Naive B cell (primary cell): ENCODE results near the gene TESMIN. TPM values are rescaled to one million over a fixed set of nuclear protein-coding genes. Genes with fewer than 3 reads are reported as not detected.
A peak's percentile ranks its signal among the peaks of the same experiment; 100 is the strongest.

Experiments
- ATAC-seq, 2 donors: fragments of 150-1000 bp; cut with Tn5 transposase; 2 replicates each; pipeline ENCODE4 v1.10.0; 2021; ENCODE audit warnings: low read depth in 2 of 2, mild to moderate bottlenecking in 2 of 2, moderate library complexity in 2 of 2
- DNase-seq: peaks from one replicate; pipeline ENCODE4 v3.0.0; 2022
- H3K27ac Mint-ChIP-seq, 6 donors: one replicate each; pipeline ENCODE4 v1.8.0; 2020 to 2022; ENCODE audit warnings: mild to moderate bottlenecking in 6 of 6, mixed read lengths in 6 of 6, moderate library complexity in 5 of 6, inconsistent platforms in 2 of 6
- H3K27me3 Mint-ChIP-seq, 3 donors: one replicate each; pipeline ENCODE4 v1.8.0; 2021 to 2022; ENCODE audit warnings: mixed read lengths in 3 of 3, mild to moderate bottlenecking in 1 of 3
- H3K36me3 Mint-ChIP-seq, 2 donors: one replicate each; pipeline ENCODE4 v1.8.0; 2020 to 2022; ENCODE audit warnings: mixed read lengths in 2 of 2, inconsistent platforms in 1 of 2, mild to moderate bottlenecking in 1 of 2
- H3K4me1 Mint-ChIP-seq, 3 donors: one replicate each; pipeline ENCODE4 v1.8.0; 2020 to 2022; ENCODE audit warnings: mixed read lengths in 3 of 3, inconsistent platforms in 1 of 3, mild to moderate bottlenecking in 1 of 3, moderate library complexity in 1 of 3
- H3K4me3 Mint-ChIP-seq, 8 donors: one replicate each; pipeline ENCODE4 v1.8.0; 2020 to 2022; ENCODE audit warnings: mild to moderate bottlenecking in 8 of 8, mixed read lengths in 8 of 8, moderate library complexity in 8 of 8, inconsistent platforms in 2 of 8
- H3K9me3 Mint-ChIP-seq, 7 donors: one replicate each; pipeline ENCODE4 v1.8.0; 2020 to 2022; ENCODE audit warnings: mixed read lengths in 7 of 7, mild to moderate bottlenecking in 5 of 7, inconsistent platforms in 2 of 7, moderate library complexity in 1 of 7
- polyA plus RNA-seq, 6 donors: library from polyadenylated mRNA; unstranded; fragments of 300-500 nt; fragmentation: Illumina TruSeq; gene quantifications; one replicate each; pipeline ENCODE4 v1.2.3, GENCODE V29; 2021; ENCODE audit warnings: low read depth in 6 of 6

TESMIN gene
- polyA plus RNA-seq, 6 donors from 2014 or later, result 0.61 to 2.5 (median 1.7) TPM; not detected in 1

GRCh38 chr11:68690671-68691401 lies 60.5 kb downstream of the TESMIN start:
- peaks cover 39 to 87% (median 84%) of the 10 kb centered on the region in 3 donors for H3K27me3 Mint-ChIP-seq
- no peak for DNase-seq
- no peak overlapping the region for H3K4me3 Mint-ChIP-seq
- no peak overlapping the region for H3K27ac Mint-ChIP-seq
- H3K9me3 Mint-ChIP-seq, result peaks cover 0 to 12% (median 3%) of the 10 kb centered on the region in 7 donors
- H3K4me1 Mint-ChIP-seq, result peaks cover 0 to under 1% (median 0%) of the 10 kb centered on the region in 3 donors
- H3K36me3 Mint-ChIP-seq, result peaks cover 0 to 8% of the 10 kb centered on the region in 2 donors
- no peak for ATAC-seq

DNA sequence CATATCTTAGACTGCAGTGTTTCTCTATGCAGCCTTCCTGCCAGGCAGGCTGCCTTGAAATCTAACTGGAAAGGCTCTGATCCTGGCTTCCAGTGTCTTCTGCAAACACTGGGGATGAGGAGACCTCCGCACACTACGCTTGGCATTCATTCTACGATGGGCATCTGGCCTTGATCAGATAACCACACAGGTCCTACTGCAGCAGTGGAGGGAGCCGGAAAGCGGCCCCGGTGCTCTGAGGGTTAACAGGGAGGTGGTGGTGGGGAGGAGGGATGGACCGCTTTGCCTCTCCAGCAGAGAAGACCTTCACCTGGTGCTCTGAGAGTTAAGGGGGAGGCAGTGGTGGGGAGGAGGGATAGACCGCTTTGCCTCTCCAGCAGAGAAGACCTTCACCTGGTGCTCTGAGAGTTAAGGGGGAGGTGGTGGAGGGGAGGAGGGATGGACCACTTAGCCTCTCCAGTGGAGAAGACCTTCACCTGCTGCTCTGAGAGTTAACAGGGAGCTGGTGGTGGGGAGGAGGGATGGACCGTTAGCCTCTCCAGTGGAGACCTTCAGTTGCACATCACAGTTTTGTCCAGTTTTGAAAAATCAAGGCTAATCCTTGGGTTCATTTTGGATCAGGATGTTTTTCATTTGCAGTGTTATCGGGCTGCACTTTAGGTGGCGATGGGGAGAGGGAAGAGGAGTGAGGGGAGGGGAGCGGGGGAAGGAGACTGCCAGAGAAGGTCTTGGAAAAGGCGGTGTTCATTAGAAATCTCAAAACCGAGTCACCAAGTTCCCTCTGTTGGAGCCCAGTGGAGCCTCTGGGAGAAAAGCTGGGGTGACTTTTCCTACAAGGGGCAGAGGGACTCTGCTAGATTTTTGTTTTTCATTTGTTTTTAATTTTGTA lies 61.3 kb downstream of the TESMIN start:
- H3K27ac Mint-ChIP-seq, result no peak overlapping the region

GRCh38 chr11:68688881-68689280 lies 62.4 kb downstream of the TESMIN start:
- H3K4me3 Mint-ChIP-seq, result no peak overlapping the region

More for the DNA sequence above, 61.3 kb downstream of the TESMIN start:
- Mint-ChIP-seq H3K4me1 (peaks cover 0 to 3% (median 0%) of the 10 kb centered on the region in 3 donors), H3K36me3 (peaks cover 0 to 8% of the 10 kb centered on the region in 2 donors), H3K4me3 (peak overlapping the region in 1 of 8 donors; percentile 66), H3K9me3 (peaks cover 0 to 4% (median 0%) of the 10 kb centered on the region in 7 donors), H3K27me3 (peaks cover 32 to 87% (median 84%) of the 10 kb centered on the region in 3 donors)
- DNase-seq (no peak), ATAC-seq (no peak)

DNA sequence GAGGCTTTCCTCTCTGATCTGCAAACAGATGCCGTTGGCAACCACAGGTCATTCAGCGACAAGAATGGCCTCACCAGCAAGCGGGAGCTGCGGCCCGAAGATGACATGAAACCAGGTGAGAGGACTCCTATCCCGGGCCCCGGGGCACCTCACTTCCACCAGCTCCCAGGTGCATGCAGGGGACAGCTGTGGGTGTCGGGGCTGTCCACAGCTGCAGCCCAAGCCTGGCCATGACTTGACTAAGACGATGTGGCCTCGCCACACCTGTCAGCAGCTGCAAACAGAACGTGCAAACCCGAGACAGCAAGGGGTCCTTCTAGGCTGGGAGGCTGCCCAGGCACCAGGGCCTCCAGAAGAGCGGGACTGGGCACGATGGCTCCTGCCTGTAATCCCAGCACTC lies 63.3 kb downstream of the TESMIN start:
- no peak for DNase-seq
- Mint-ChIP-seq H3K4me3 (no peak overlapping the region), H3K27me3 (peaks cover 26 to 76% (median 75%) of the 10 kb centered on the region in 3 donors), H3K9me3 (peaks cover 0 to 2% (median 0%) of the 10 kb centered on the region in 7 donors), H3K4me1 (peaks cover 0 to 3% (median 0%) of the 10 kb centered on the region in 3 donors), H3K36me3 (peaks cover 0 to 8% of the 10 kb centered on the region in 2 donors), H3K27ac (peak overlapping the region in 2 of 6 donors; percentile 30 to 60)
- no peak for ATAC-seq

More at GRCh38 chr11:68688881-68689280, 62.4 kb downstream of the TESMIN start:
- no peak for DNase-seq
- no peak for ATAC-seq
- Mint-ChIP-seq H3K4me1 (peaks cover 0 to 3% (median 0%) of the 10 kb centered on the region in 3 donors), H3K36me3 (peaks cover 0 to 8% of the 10 kb centered on the region in 2 donors), H3K9me3 (peaks cover 0 to 2% (median 0%) of the 10 kb centered on the region in 7 donors), H3K27ac (no peak overlapping the region), H3K27me3 (peaks cover 27 to 77% (median 76%) of the 10 kb centered on the region in 3 donors)

DNA sequence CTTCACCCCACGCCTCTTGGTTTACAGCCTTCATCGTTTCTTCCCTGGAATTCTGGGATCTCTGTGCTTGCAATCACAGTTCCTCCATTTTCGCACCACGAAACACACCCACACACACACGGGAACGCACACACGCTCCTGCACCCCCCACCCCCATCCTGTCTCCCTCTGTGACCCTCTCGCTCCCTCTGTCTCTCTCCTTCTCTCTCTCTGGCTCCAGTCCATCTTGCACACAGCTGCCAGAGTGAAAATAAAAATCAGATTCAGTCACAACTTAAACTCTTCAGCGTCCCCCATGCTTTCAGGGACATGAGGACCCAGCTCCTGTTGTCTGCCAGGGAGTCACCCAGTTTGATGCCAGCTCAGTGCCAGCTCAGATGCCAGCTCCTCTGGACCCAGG lies 64.0 kb downstream of the TESMIN start:
- Mint-ChIP-seq H3K36me3 (peaks cover 0 to 8% of the 10 kb centered on the region in 2 donors), H3K9me3 (peaks cover 0 to 2% (median 0%) of the 10 kb centered on the region in 7 donors), H3K4me1 (peaks cover 0 to 3% (median 0%) of the 10 kb centered on the region in 3 donors), H3K4me3 (peak overlapping the region in 1 of 8 donors; percentile 39), H3K27ac (no peak overlapping the region), H3K27me3 (peaks cover 32 to 76% (median 76%) of the 10 kb centered on the region in 3 donors)
- ATAC-seq (no peak), DNase-seq (no peak)

GRCh38 chr11:68686486-68686885 lies 64.8 kb downstream of the TESMIN start:
- peaks cover 35 to 80% (median 79%) of the 10 kb centered on the region in 3 donors for H3K27me3 Mint-ChIP-seq
- ATAC-seq (no peak), DNase-seq (no peak)
- H3K27ac Mint-ChIP-seq, result no peak overlapping the region
- peak overlapping the region in 3 of 8 donors; percentile 37 to 73 (median 46) for H3K4me3 Mint-ChIP-seq
- peaks cover 0 to 3% (median 0%) of the 10 kb centered on the region in 3 donors for H3K4me1 Mint-ChIP-seq
- peaks cover 0 to 8% of the 10 kb centered on the region in 2 donors for H3K36me3 Mint-ChIP-seq
- H3K9me3 Mint-ChIP-seq, result peaks cover 0 to 2% (median 0%) of the 10 kb centered on the region in 7 donors

DNA sequence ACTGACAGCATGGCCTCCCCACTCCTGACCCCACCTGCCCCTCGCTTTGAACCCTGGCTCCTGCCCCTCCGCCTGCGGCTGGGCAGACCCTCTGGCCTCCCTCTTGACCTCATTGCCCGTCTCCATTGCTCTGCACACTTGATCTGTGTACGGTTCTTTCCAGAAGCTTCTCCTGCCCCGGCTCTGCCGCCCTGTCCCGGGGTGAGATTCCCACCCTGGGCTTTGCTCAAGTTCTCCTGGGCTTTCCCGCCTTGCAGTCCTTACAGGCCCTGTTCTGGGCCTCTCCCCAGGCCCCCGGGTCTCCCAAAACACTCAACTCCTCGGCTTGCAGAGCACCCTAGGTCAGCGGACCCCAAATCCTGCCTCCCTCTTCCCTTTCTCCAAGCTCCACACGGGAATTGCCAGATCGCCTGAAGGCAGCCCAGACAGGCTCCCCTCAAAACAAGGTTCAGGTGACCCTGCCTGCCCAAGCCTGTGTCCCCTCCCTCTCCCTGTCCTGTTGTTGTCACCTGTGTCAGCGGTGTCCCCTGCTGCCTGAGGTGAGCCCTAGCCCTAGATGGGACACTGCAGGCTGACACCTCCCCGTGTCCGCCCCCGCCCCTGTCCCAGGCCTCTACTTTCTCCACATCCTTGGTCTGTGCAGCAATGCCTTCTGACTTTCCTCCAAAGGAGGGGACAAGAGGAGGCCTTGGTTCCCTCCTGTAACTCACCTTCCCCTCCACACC lies 65.5 kb downstream of the TESMIN start:
- no peak for ATAC-seq
- Mint-ChIP-seq H3K27me3 (peaks cover 31 to 78% (median 76%) of the 10 kb centered on the region in 3 donors), H3K4me3 (peak overlapping the region in 2 of 8 donors; percentile 46 to 73), H3K4me1 (peaks cover 0 to 3% (median 0%) of the 10 kb centered on the region in 3 donors), H3K36me3 (peaks cover 0 to 8% of the 10 kb centered on the region in 2 donors), H3K9me3 (peaks cover 0 to 2% (median 0%) of the 10 kb centered on the region in 7 donors), H3K27ac (no peak overlapping the region)
- no peak for DNase-seq

DNA sequence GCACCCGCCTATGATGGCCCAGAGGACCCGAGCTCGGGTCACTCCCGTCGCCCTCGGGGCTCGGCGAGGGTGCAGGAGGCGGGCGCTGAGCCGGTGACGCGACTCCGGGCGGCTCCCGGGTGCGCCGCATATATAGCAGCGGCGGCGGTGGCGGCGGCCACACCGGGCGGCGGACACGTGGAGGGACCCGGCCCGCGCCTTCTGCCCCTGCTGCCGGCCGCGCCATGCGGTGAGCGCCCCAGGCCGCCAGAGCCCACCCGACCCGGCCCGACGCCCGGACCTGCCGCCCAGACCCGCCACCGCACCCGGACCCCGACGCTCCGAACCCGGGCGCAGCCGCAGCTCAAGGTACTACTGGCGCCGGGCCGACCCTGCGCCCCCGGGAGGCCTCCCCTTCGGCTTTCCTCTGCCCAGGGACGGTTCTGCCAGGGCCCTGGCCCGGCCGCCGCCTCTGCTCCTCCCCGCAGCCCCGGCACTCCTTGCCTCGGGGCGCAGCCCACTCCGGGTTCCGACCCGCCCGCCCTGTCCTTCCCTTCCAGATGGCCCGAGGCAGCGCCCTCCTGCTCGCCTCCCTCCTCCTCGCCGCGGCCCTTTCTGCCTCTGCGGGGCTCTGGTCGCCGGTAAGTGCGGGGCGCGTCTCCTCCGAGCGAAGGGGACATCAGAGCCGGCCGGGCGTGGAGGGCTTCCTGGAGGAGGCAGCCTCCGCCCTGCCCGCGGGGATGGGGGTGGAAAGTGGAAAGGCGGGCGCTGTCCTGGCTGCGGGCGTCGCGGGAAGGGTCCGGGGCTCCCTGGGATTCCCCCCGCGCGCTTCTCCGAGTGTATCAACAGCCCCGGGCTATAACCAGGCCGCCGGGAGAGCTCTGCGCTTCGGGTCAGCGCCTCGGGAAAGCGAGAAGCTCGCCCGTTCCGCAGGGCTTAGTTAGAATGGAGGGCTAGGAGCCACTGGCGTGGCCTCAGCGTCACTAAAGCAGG lies 66.6 kb downstream of the TESMIN start, which contains the start of gene GAL:
TSS of gene GAL (plus strand) at position 160 of the 972 bp plus-strand sequence. CDS start at position 540, 380 bp downstream.
- Mint-ChIP-seq H3K27me3 (peaks cover 31 to 71% (median 70%) of the 10 kb centered on the region in 3 donors), H3K9me3 (peaks cover 0 to 2% (median 0%) of the 10 kb centered on the region in 7 donors), H3K4me1 (peaks cover 0 to 3% (median 0%) of the 10 kb centered on the region in 3 donors), H3K4me3 (peak within 1 kb of the TSS in 3 of 8 donors; percentile 12 to 40 (median 36)), H3K36me3 (peaks cover 0 to 8% of the 10 kb centered on the region in 2 donors), H3K27ac (no peak within 1 kb of the TSS)
- DNase-seq (no peak), ATAC-seq (no peak)

GRCh38 chr11:68683536-68684384 lies 67.6 kb downstream of the TESMIN start:
- no peak overlapping the region for H3K4me3 Mint-ChIP-seq

DNA sequence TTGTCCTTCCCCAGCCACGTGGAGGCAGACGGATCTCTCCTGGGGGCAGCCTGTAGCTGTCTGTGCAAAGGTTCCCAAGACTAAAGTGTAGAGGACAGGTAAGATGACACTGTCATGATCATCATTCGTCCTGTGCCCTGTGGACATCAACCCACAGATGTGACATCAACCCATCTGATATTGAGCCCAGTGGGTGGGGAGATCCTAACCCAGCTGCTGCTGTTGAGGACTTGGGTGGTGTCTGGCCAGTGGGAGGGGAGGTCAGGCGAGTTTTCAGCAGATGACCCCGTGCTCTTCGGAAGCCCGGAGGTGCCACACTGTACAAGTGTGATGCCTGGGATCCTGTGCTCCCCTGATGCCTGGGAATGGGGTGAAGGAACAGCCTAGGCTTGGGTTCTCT lies 68.2 kb downstream of the TESMIN start:
- no peak overlapping the region for H3K4me3 Mint-ChIP-seq
- DNase-seq (no peak), ATAC-seq (no peak)
- H3K27ac Mint-ChIP-seq, result no peak overlapping the region
- peaks cover 0 to 2% (median 0%) of the 10 kb centered on the region in 7 donors for H3K9me3 Mint-ChIP-seq
- H3K27me3 Mint-ChIP-seq, result peaks cover 32 to 56% (median 54%) of the 10 kb centered on the region in 3 donors
- peaks cover 0 to 3% (median 0%) of the 10 kb centered on the region in 3 donors for H3K4me1 Mint-ChIP-seq
- H3K36me3 Mint-ChIP-seq, result peaks cover 0 to 8% of the 10 kb centered on the region in 2 donors

More at GRCh38 chr11:68683536-68684384, 67.6 kb downstream of the TESMIN start:
- Mint-ChIP-seq H3K27me3 (peaks cover 31 to 62% (median 61%) of the 10 kb centered on the region in 3 donors), H3K9me3 (peaks cover 0 to 2% (median 0%) of the 10 kb centered on the region in 7 donors), H3K4me1 (peaks cover 0 to 3% (median 0%) of the 10 kb centered on the region in 3 donors), H3K27ac (no peak overlapping the region), H3K36me3 (peaks cover 0 to 8% of the 10 kb centered on the region in 2 donors)
- no peak for DNase-seq
- no peak for ATAC-seq

- peaks cover 0 to 6% of the 10 kb centered on the region in 2 donors for H3K36me3 Mint-ChIP-seq
- peaks cover 0 to 3% (median 0%) of the 10 kb centered on the region in 3 donors for H3K4me1 Mint-ChIP-seq
- H3K4me3 Mint-ChIP-seq, result peak overlapping the region in 1 of 8 donors; percentile 8
- peaks cover 32 to 50% (median 49%) of the 10 kb centered on the region in 3 donors for H3K27me3 Mint-ChIP-seq
- no peak overlapping the region for H3K27ac Mint-ChIP-seq
- DNase-seq (no peak), ATAC-seq (no peak)
- H3K9me3 Mint-ChIP-seq, result peaks cover 0 to 2% (median 0%) of the 10 kb centered on the region in 7 donors
Observed at GRCh38 chr11:68682531-68682961, 68.8 kb downstream of the TESMIN start.
